KOPT-K1 (cell line): ENCODE results near the gene OSBPL2.

Source experiments
- H3K27ac ChIP-seq: fragments of 200-600 bp; sonication (generic); 2 replicates; pipeline ENCODE4 v1.5.1; 2016; ENCODE audit warnings: antibody characterized with exemption, mild to moderate bottlenecking, low read depth, low read length; ENCODE audit not compliant: poor library complexity, severe bottlenecking
- H3K36me3 ChIP-seq: fragments of 200-600 bp; sonication (generic); 2 replicates; pipeline ENCODE4 v1.5.1; 2017; ENCODE audit warnings: antibody characterized with exemption, mild to moderate bottlenecking, low read length, moderate library complexity; ENCODE audit not compliant: insufficient read depth
- H3K9me3 ChIP-seq: fragments of 200-600 bp; sonication (generic); 2 replicates; pipeline ENCODE4 v1.5.1; 2017; ENCODE audit warnings: antibody characterized with exemption, low read length, mild to moderate bottlenecking; ENCODE audit not compliant: insufficient read depth, poor library complexity, severe bottlenecking

OSBPL2 gene

DNA sequence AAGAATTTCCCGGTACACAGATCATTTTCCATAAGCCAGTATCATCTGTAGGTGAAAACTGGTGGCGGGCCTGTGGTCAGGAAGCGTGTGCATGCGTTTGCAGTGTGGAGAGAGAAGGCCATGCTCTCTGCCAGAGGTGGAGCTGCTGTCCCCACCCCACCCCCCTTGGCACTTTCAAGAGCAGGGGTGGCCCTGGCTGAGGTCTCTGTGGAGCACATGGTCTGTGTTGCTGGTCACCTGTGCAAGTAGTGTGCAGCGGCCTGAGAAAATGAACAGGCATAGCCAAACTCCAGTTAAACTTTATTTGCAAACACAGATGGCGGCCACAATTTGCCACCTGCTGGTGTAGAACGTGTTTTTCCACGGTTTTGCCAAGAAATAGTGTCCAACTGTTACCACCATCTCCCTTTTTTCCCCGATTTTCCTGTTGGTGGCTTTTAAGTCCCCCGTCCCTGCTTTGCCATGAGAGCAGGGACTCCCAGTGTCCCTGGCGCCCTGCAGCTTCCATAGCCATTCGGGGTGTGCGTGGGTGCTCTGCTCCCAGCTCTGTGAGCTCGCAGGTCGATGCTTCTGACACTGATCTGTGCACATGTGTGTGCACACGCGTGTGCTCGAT lies 66.9 kb downstream of the OSBPL2 start:
- no peak overlapping the region for H3K27ac ChIP-seq
- peaks cover 52% of the 10 kb centered on the region for H3K36me3 ChIP-seq

DNA sequence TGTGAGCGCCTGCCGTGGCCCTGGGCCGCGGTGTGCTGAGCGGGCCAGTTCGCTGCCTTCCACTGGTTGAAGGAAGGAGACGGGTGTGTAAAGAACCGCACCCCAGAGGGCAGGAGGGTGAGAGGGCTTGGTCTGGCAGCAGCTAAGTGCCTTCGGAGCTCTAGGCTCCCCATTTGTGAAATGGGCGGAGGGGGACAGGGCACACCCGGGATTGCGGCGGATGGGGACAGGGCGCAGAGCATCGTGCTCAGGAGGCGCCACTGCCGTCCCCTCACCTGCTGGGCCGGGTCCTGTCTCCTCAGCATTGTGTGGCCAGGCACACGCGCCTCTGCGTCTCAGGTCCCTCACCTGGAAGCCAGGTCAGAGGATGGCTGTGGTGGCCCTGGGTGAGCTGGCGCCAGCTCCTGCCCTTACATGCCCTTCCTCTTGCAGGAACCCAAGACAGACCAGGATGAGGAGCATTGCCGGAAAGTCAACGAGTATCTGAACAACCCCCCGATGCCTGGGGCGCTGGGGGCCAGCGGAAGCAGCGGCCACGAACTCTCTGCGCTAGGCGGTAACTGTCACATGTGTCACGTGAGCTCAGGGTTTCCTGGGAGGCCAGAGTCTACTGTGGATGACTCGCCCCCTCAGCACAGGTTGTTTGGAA lies 67.6 kb downstream of the OSBPL2 start:
- Histone ChIP-seq H3K9me3 (no peaks in the 10 kb centered on the region), H3K36me3 (peaks cover 52% of the 10 kb centered on the region), H3K27ac (no peak overlapping the region)

More for the DNA sequence above, 66.9 kb downstream of the OSBPL2 start:
- H3K9me3 ChIP-seq: no peaks in the 10 kb centered on the region

DNA sequence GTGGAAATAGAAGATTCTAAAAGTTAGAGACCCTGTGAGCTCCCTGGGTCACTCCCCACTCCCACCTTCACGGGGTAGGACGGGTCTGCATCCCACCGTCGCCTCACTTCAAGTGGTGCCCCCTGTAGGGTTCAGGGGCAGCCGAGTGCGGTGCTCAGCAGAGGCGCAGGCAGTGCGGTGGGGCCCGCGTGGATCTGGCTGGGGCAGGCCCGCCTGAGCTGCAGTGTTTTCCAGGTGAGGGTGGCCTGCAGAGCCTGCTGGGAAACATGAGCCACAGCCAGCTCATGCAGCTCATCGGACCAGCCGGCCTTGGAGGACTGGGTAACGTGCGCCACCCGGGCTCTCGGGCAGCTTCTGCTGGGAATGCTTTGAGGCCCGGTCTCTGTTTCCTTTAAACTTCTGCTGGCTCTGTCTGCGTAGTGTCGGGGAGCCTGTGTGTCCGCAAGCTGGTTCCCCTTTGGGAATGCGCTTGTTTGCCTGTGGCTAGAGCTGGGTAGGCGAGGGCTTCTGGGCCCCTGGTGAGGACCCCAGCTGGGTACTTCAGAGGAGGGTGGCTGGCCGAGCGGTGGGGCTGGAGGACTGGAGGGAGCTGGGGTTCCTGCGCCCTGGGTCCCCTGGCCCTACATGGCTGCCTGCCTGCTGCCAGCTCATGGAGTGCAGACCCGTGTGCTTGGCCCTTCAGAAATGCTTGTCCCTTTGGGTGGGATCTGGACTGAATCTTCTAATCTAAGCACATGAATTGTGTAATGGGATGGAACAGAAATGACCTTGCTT lies 68.3 kb downstream of the OSBPL2 start:
- H3K9me3 ChIP-seq: no peaks in the 10 kb centered on the region
- H3K27ac ChIP-seq: no peak overlapping the region
- H3K36me3 ChIP-seq: peaks cover 52% of the 10 kb centered on the region

DNA sequence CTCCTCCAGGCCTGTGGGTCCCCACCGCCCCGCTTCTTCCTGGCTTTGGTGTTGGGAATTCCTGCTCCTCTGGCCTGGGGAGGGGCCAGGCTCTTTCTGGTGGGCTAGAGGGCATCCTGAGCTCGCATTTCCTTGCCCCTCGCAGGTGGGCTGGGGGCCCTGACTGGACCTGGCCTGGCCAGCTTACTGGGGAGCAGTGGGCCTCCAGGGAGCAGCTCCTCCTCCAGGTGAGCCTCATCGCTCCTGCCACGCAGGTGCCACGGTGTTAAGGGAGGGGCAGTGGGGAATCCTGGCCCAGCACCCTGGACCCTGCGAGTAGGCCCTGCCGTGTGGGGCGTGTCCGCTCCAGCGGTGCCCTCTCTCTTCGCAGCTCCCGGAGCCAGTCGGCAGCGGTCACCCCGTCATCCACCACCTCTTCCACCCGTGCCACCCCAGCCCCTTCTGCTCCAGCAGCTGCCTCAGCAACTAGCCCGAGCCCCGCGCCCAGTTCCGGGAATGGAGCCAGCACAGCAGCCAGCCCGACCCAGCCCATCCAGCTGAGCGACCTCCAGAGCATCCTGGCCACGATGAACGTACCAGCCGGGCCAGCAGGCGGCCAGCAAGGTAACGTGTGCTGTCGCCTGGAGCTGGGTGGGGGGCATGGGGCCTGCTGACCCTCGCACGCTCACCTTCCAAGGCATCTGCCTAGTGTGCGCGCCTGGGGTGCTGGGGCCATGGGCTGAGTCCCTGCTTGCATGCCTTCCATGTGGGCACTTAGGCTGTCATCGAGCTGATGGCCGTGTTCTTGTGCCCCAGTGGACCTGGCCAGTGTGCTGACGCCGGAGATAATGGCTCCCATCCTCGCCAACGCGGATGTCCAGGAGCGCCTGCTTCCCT lies 69.1 kb downstream of the OSBPL2 start:
- H3K27ac ChIP-seq: no peak overlapping the region
- H3K9me3 ChIP-seq: no peaks in the 10 kb centered on the region
- H3K36me3 ChIP-seq: peaks cover 52% of the 10 kb centered on the region

DNA sequence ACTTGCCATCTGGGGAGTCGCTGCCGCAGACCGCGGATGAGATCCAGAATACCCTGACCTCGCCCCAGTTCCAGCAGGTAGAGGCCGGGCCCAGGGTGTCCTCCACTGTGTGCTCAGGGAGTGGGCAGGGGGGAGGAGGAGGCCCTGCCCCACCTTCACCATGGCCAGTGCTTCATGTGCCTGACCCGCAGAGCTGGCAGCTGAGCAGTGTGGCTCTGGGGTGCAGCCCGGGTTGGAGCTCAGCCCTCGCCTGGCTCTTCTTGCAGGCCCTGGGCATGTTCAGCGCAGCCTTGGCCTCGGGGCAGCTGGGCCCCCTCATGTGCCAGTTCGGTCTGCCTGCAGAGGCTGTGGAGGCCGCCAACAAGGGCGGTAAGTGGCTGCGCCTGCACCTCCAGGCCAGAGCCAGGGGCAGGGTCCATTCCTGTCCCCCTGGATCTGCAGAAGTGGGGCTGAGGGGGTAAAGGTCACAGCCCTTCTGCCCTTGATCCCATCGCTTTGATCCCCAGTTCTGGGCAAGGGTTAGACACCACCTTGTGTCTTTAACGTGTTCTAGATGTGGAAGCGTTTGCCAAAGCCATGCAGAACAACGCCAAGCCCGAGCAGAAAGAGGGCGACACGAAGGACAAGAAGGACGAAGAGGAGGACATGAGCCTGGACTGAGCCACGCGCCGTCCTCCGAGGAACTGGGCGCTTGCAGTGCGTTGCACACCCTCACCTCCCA lies 69.9 kb downstream of the OSBPL2 start:
- Histone ChIP-seq H3K27ac (no peak overlapping the region), H3K9me3 (no peaks in the 10 kb centered on the region), H3K36me3 (peaks cover 52% of the 10 kb centered on the region)

- H3K9me3 ChIP-seq: no peaks in the 10 kb centered on the region
- no peak overlapping the region for H3K27ac ChIP-seq
- H3K36me3 ChIP-seq: peaks cover 49% of the 10 kb centered on the region
Measured at GRCh38 chr20:62309198-62309944, 71.0 kb downstream of the OSBPL2 start.

DNA sequence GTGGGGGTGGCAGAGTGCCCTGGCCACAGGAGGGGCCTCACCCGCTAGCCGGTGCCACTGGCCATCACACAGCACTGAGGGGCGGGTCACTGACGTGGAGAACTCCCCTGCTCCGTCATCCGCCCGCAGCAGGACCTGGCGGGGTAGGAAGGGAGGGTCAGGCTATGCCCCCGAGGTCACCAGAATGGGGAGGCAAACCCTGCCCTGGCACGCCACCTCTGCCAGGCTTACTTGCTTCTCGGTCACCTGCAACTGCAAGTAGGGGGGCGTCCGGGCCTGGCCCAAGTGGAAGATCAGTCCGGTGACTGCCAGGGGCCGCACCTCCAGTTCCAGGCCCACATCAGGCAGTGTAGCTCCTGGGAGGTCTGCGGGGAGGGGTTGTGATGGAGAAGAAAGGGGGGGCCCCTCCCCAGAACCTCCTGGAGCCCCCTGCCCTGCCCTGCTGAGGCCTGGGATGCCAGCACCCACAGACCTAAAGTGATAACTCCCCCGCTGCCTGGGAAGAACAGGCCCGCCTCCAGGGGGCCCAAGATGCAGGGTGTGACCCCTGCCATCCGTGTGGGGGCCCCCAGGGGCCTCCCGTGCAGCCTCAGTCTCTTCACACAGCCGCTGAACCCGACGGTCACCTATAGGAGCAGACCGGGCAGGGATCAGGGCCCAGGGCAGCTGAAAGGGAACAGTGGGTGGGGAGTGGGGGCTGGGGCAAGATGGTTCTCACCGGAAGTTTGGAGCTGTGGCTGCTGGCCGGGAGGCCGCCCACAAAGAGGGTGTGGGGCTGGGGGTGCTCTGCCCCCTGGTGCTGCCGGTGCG lies 71.8 kb downstream of the OSBPL2 start:
- Histone ChIP-seq H3K36me3 (peaks cover 42% of the 10 kb centered on the region), H3K27ac (no peak overlapping the region)

DNA sequence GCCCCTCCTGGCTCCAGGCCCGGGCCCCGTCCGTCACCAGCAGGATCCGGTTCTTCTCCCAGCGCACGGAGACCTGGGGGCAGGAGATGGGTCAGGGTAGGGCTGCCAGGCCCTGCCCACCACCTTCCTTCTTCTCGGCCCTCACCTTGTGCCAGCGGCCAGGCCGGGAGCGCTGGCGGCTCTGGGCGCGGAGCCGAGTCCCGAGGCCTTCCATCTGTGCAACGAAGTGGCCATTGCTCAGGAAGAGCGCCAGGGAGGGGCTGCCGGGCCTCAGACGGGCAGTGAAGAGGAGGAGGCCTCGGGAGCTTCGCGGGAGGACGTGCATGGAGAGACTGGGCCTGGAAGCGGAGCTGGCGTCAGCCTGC lies 72.4 kb downstream of the OSBPL2 start:
- no peaks in the 10 kb centered on the region for H3K9me3 ChIP-seq

More for the DNA sequence above, 71.8 kb downstream of the OSBPL2 start:
- no peaks in the 10 kb centered on the region for H3K9me3 ChIP-seq

DNA sequence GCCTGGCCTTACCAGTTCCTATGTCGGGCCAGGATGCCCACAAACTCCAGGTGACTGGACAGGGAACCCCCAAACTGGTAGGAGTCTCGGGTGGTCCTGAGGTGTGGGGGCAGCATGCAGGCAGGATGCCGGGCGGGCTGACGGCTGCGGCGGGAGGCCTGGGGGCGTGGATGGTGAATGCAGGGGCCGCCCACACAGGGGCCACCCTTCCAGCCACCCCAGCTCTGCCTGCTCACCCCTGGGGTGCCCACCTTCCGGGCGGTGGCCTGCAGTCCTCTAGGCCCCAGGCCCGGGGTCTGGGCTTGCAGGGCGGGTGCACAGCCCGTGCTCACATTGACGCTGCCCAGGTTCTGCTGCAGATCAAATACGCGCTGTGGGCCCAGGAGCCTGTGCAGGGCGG lies 72.8 kb downstream of the OSBPL2 start:
- Histone ChIP-seq H3K27ac (no peak overlapping the region), H3K36me3 (peaks cover 32% of the 10 kb centered on the region), H3K9me3 (no peaks in the 10 kb centered on the region)

More for the DNA sequence above, 72.4 kb downstream of the OSBPL2 start:
- H3K36me3 ChIP-seq: peaks cover 36% of the 10 kb centered on the region
- H3K27ac ChIP-seq: no peak overlapping the region

DNA sequence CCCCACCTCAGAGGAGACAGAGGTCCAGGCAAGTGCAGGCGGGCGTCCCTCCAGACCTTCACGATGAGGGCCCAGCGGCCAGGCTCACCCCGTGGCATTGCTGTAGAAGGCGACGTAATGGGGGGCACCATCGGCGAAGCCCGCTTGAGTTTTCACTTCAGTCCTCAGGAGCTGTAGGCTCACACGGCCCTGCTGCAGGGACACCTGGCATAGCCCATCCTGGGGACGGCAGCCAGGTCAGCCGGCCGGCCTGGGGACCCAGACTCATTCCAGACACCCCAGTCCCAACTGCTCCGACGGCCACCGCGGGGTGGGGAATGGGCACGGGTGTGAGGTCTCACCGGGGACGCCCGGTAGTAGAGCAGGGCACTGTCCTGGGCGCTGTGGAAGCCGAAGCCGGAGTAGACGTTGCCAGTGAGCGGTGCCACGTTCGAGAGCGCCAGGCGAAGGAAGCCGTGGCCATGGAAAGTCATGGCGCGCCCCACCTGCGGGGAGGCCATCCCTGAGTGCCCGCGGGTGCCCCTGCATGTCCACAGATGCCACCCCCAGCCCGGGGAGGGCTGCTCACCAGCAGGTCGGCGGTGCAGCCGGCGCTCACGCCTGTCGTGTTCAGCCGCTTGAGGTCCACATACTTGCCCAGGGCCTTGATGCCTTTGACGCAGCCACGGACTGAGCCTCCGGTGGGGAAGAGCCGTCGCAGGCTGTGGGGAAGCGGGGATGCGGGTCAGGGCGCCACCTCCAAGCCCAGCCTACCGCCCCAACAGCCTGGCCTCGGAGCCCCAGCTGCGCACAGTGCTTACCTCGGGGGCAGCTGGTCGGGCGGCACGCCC lies 73.7 kb downstream of the OSBPL2 start:
- Histone ChIP-seq H3K27ac (no peak overlapping the region), H3K9me3 (no peaks in the 10 kb centered on the region), H3K36me3 (peaks cover 23% of the 10 kb centered on the region)

DNA sequence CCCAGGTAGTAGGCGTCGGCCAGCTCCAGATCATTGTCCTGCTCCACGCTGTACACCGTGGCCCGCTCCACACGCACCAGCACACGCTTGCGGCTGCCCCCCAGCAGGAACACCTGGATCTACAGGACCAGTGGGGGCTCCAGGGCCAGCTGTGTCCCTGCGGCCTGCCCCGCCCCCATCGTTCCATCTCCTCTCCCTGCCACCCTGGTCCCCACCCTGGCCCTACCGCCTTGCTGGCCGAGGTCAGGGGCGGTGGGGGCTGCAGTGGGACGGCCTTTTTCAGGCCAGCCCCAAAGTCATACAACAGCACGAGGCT lies 74.3 kb downstream of the OSBPL2 start:
- H3K27ac ChIP-seq: no peak overlapping the region
- H3K9me3 ChIP-seq: no peaks in the 10 kb centered on the region
- peaks cover 17% of the 10 kb centered on the region for H3K36me3 ChIP-seq

DNA sequence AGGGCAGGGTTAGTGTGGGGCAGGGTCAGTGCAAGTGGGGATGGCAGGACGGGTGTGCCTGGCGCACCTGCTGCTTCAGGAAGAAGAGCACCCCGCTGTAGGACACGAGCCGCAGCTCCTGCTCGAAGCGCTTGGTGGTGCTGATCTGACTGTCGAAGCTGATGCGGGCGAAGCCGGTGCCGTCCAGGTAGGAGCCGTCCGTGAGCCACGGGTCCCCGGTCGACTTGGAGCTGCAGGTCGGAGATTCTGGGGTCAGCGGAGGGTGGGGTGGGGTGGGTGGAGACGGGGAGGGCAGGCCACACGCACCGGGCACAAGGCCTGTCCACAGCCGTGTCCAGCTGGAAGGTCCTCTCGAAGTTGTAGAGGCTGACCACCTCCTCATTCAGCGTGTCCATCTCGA lies 74.7 kb downstream of the OSBPL2 start:
- Histone ChIP-seq H3K9me3 (no peaks in the 10 kb centered on the region), H3K36me3 (peaks cover 13% of the 10 kb centered on the region)

More for the DNA sequence above, 74.7 kb downstream of the OSBPL2 start:
- H3K27ac ChIP-seq: no peak overlapping the region
